Measurements from ENCODE around the gene TMPO.
"Not testable (repeated sequence)": the region's sequence is repeated elsewhere in the genome, so short reads cannot be mapped to it uniquely, and the experiment has no call there.

Gene TMPO

DNA sequence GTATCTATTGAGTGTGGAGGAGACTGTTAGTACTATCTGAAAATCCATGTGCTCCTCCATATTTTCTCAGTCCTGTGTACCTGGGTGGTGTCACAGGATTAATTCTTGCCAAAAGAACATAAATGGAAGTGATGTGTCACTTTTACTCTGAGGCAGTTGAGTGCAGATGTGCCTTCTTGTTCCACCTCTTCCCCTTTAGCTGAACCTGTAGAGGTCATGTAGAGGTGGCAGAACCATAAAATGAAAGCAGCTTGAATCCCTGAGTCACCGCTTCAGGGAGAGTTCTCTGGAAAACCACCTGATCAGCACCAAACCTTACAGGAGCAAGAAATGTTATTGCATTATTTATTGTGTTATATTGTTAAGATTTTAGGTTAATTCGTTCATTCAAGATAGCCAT, 63.4 kb downstream of the TMPO start:
- no peak for DNase-seq (ENCODE audit: low read depth, low spot score)

DNA sequence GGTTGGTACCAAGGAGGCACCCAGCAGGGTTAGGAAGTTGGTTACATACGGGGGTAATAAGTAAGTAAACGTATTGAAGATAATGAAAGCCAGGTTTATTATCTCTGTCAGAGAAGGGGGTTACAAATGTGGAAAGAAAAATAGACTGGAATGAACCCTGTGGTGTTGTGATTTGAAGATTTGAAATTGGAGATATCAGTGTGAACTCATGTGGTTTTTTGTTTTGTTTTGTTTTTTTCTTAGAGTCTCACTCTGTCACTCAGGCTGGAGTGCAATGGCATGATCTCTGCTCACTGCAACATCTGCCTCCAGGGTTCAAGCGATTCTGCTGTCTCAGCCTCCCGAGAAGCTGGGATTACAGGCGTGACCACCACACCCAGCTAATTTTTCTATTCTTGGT, 64.0 kb downstream of the TMPO start:
- no peak for DNase-seq (ENCODE audit: low read depth, low spot score)

DNA sequence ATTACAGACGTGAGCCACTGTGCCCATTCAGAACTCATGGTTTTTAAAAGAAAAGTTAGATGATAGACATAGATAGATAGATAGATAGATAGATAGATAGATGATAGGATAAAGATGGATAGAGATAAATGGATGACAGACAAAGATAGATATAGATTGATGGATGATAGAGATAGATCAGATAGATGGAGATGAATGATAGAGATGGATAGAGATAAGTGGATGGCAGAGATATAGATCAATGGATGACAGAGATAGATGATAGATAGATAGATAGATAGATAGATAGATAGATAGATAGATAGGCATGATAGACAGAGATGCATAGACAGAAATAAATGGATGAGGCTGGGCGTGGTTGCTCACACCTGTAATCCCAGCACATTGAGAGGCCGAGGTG, 64.4 kb downstream of the TMPO start:
- DNase-seq (ENCODE audit: low read depth, low spot score), result no peak

GRCh38 chr12:98580695-98581094, 65.3 kb downstream of the TMPO start:
- DNase-seq (ENCODE audit: low read depth, low spot score), result no peak

GRCh38 chr12:98581101-98581500, 65.7 kb downstream of the TMPO start:
- DNase-seq (ENCODE audit: low read depth, low spot score), result no peak

GRCh38 chr12:98582093-98582492, 66.7 kb downstream of the TMPO start:
- DNase-seq (ENCODE audit: low read depth, low spot score), result no peak

DNA sequence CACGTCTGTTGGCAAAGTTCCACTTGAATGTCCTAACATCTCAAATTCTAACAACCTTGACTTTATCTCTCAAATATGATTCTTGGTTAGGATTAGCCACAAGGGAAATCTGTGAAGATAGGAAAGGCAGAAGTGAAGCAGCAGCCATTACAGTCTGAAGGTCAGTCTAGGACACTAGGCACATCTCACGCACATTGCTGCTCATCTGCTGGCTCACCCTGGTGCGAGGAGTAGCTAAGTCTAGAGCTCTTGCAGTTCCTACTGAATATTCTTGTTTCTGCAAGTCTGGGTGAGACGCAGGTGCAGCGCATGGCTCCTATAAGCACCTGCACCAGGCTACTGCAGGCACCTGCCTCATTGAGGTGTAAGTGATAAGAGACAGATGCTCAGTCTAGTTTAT, 71.7 kb downstream of the TMPO start:
- no peak for DNase-seq (ENCODE audit: low read depth, low spot score)

DNA sequence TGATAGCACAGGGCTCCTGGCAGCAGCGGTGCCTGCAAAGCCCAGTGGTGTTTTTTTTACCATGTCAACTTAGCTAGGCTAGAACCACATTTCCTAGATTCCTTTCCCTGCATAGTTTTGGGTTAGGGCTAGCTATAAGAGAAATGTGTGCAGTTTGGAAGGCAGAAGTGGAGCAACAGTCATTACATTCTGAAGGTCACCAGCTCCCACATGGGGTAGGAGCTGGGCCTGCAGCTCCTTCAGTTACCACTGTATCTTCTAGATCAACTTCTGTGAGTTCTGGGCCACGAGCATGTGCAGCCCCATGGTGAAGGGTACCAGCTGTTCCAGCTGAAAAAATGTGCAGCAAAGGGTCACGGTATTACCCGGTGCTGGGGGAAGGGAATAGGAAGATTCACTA, 75.8 kb downstream of the TMPO start:
- DNase-seq (ENCODE audit: low read depth, low spot score), result no peak

GRCh38 chr12:98592825-98593322, 77.5 kb downstream of the TMPO start:
- DNase-seq (ENCODE audit: low read depth, low spot score), result no peak

DNA sequence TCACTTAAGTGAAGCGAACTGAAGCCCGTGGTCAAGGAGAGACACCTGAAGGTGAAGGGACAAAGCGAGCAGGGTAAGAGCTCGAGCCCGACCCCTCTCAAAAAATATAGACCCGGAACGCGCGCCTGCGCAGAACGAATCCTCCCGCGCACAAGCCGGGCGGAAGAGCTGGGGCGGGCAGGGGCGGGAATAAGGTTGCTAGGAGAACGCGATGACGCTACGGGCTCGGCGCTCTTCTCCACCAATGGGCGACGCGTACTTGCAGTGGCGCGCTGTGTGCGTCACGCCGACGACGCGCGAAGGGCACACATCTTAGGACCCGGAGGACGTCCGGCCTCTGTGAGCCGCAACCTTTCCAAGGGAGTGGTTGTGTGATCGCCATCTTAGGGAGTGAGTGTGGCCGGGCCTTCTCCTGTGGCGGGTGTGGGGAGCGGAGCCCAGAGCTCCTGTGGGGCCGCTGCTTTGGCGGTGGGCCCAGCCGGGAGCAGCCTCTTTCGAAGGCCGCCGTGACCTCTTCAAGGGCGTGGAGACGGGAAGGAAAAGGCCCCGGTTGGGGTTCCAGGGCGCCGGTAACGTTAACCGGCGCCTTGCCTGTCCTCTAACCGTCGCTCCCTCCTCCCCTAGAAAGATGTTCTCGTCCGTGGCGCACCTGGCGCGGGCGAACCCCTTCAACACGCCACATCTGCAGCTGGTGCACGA, 78.1 kb downstream of the TMPO start, which contains the start of gene SLC25A3:
SLC25A3 (plus strand) TSS at position 336 of the 699 bp plus-strand sequence; CDS start at position 629, 293 bp downstream.
- peak; percentile 95 for DNase-seq (ENCODE audit: low read depth, low spot score)

DNA sequence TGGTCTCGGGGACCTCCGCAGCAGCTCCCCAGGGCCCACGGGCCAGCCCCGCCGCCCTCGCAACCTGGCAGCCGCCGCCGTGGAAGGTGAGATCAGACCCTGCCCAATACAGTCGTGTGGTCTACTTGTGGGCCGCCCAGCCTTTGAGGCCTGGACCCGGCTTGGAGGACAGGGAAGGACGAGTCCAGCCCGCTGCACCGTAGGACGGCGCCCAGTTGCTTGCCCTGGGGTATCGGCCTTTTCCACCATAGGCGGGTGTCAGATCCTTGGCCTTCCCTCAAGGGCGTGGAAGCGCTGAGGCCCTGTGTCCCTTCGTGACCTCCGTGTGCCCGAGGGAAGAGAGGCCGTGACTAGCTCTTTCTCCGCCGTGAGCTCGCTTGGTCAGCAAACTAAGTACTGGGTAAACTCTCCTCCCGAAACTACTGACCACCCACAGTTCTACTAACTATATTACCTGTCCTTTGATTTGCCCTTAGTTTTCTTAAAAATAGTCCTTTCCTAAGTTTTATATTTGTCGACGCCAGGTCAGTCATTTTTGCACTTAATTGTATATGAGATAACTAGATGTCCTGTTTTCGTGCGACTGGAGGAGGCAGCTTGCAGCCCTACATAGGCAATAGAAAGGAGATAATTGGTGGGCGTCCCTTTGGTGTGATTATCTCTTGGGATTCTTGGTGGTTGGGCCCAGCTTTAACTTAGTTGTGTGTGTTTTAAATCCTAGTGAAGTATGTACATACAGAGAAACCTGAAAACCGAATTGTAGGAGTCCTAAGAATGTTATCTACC, 78.9 kb downstream of the TMPO start:
- DNase-seq (ENCODE audit: low read depth, low spot score), result no peak

DNA sequence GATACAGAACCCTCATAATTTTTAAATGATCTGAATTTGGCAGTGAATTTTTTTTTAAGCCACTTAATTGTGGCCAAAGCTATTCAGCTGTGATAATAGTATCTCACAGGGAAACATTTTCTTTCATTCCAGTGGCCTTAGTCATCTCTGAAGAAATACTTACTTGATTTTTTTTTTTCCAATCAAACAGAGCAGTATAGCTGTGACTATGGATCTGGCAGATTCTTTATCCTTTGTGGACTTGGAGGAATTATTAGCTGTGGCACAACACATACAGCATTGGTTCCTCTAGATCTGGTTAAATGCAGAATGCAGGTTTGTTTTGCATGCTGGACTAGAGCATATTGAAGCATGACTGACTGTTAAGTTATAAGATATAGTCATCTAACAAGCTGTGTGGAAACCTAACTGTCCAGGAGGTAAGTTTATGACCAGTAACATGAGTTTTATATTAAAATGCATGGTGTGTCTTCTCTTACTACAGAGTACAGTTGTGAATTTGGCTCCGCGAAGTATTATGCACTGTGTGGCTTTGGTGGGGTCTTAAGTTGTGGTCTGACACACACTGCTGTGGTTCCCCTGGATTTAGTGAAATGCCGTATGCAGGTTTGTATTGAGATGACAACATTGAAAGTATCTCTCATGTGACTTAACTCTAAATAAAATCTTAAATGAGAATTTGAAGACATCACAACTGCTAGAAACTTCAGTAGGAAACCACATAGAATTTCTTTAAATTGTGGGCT, 80.0 kb downstream of the TMPO start:
- no peak for DNase-seq (ENCODE audit: low read depth, low spot score)

DNA sequence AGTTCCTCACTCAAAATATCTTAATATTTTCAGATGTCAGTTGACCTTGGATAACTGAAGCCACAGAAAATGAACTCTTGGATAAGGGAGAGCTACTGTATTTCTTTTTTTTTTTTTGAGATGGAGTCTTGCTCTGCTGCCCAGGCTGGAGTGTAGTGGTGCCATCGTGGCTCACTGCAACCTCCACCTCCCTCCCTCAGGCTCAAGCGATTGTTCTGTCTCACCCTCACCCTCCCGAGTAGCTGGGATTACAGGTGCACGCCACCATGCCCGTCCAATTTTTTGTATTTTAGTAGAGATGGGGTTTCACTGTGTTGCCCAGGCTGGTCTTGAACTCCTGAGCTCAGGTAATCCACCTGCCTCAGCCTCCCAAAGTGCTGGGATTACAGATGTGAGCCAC, 81.9 kb downstream of the TMPO start:
- DNase-seq (ENCODE audit: low read depth, low spot score), result not testable (repeated sequence)

Data from smooth muscle cell of the brain vasculature (primary cell).